PC-3 (cell line): ENCODE results near the gene ANKS1A.

ENCODE experiments used
- EZH2 ChIP-seq: fragments of 300-600 bp; sonication (generic); IDR thresholded peaks from one replicate; pipeline ENCODE4 v1.6.1; 2017; ENCODE audit warnings: antibody characterized with exemption, mild to moderate bottlenecking, low read length; ENCODE audit not compliant: unreplicated experiment
- TF ChIP-seq, protein P1 (sequence below): fragments of 300-600 bp; sonication (generic); conservative IDR thresholded peaks from 2 replicates; pipeline ENCODE4 v1.5.1; 2017; ENCODE audit warnings: antibody characterized with exemption, low read depth, mild to moderate bottlenecking, low read length

DNA sequence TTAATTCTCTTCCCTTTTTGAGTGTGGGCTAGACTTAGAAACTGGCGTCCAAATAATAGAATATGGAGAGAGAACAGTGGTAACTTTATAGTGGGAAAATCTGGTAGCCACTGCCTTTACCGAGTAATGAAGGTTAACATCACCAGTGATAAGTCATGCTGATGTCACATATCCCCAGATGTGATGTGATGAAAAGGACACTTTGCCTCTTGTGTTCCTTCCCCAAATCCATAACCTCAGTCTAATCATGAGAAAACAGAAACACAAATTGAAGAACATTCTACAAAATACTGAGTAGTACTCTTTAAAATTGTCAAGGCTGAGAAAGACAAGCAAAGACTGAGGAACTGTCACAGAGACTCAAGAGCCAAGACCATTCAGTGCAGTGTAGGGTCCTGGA is 17.8 kb downstream of the ANKS1A start:
- TF ChIP-seq, protein P1, sequence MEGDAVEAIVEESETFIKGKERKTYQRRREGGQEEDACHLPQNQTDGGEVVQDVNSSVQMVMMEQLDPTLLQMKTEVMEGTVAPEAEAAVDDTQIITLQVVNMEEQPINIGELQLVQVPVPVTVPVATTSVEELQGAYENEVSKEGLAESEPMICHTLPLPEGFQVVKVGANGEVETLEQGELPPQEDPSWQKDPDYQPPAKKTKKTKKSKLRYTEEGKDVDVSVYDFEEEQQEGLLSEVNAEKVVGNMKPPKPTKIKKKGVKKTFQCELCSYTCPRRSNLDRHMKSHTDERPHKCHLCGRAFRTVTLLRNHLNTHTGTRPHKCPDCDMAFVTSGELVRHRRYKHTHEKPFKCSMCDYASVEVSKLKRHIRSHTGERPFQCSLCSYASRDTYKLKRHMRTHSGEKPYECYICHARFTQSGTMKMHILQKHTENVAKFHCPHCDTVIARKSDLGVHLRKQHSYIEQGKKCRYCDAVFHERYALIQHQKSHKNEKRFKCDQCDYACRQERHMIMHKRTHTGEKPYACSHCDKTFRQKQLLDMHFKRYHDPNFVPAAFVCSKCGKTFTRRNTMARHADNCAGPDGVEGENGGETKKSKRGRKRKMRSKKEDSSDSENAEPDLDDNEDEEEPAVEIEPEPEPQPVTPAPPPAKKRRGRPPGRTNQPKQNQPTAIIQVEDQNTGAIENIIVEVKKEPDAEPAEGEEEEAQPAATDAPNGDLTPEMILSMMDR, result no peak
- no peak for TF ChIP-seq EZH2
